ENCODE results near the gene SLC7A11.
"Not testable (repeated sequence)": the region's sequence is repeated elsewhere in the genome, so short reads cannot be mapped to it uniquely, and the experiment has no call there.

Gene SLC7A11

DNA sequence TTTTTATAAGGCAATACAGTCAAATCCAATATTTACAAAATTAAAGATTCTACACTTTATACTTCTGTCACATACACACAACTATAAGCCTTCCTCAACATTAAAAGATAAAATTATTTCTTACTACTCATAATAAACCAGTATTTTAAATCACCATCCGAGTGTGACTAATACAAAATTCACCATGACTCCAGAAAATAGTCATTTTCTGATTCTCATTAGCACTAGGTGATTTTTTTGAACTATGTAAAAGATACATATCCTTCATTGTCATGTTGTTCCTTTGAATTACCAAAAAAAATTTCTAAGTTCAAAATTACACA is 646 bp upstream of the SLC7A11 start:
- DNase-seq (ENCODE audit: low read depth in 2 of 2): no peak

DNA sequence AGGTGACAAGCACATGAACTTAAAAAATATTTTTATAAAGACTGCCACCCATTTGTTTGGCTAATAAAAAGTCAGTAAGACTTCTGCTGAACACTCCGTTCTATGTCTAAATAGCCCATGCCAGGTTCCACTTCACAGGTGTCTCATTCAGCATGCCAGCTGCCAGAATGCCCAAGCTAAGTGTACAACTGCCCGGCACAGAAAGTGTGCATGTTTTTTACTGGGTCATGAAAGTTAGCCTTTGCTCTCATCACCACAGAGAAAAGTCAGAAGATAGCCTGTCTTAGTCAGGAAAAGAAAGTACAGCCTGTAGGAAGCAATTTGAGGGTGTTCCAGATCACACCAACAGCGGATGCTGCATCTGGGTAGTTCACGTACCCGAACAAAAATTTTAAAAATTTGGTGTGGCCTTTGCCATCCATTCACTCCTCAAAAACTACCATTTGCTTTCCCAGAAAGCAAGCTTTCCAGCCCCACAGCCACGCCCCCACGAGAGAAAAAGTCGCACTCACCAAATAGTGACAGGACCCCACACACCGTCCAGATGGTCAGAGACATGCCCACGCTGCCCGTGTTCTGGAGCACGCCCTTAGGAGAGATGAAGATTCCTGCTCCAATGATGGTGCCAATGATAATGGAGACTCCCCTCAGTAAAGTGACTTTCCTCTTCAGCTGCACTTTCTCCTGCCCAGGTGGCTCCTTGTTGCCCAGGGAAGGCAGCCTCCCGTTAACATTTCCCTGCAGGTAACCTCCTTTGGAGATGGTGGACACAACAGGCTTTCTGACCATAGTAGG is 671 bp downstream of the SLC7A11 start:
- DNase-seq (ENCODE audit: low read depth in 2 of 2): no peak

DNA sequence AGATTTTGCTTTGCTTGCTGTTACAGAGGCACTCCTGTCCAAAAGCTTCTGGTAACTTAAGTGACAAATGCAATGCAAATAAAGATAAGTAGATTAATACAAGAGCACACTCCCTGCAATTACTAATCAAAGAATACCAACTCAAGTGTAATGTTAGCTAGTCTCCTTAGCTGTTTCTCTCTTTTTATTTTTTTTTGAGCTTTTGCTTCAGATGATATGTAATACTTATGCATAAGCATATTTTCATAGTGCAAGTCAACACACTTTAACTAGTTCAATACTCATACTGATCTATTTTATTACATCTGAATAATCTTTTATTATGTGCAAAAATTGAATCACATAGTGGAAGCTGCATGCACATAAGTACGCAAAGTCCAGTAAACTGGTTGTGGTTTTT is 2.7 kb downstream of the SLC7A11 start:
- DNase-seq (ENCODE audit: low read depth in 2 of 2): no peak

DNA sequence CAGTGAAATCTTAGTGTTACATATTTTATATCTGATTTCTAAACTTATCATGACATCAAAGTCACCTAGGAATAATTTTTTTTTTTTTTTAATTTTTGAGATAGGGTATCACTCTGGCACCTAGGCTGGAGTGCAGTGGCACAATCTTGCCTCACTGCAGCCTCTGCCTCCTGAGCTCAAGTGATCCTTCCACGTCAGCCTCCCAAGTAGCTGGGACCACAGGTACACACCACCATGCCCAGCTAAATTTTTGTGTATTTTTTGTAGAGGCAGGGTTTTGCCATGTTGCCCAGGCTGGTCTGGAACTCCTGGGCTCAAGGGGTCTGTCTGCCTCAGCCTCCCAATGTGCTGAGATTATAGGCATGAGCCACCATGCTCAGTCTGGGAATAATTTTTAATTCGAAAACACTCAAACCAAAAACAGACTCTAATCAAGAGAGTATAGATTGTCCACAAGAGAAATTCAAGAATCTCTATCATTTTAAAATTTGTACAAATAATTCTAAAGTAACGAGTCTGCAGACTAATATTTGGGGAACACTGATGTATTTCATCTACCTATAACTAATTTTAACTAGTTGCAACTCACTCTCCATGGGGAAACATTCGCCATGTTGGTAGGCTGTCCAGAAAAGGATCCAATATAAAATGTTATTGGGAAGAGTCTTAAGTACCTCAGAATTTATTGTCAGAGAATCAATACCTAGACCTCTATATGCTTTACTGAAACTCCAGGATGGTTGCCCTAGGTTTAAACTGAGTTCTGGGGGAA is 3.4 kb downstream of the SLC7A11 start:
- DNase-seq (ENCODE audit: low read depth in 2 of 2): no peak

DNA sequence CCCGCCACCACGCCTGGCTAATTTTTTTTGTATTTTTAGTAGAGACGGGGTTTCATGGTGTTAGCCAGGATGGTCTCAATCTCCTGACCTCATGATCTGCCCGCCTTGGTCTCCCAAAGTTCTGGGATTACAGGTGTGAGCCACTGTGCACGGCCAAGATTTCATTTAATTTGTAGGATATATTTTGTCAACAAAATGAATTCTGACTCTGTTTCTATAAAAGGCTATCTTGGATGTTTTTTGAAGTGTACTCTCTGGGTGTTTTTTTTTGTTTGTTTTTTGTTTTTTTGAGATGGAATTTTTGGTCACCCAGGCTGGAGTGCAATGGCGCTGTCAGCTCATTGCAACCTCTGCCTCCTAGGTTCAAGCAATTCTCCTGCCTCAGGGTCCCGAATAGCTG is 5.0 kb downstream of the SLC7A11 start:
- DNase-seq (ENCODE audit: low read depth in 2 of 2): not testable (repeated sequence)

DNA sequence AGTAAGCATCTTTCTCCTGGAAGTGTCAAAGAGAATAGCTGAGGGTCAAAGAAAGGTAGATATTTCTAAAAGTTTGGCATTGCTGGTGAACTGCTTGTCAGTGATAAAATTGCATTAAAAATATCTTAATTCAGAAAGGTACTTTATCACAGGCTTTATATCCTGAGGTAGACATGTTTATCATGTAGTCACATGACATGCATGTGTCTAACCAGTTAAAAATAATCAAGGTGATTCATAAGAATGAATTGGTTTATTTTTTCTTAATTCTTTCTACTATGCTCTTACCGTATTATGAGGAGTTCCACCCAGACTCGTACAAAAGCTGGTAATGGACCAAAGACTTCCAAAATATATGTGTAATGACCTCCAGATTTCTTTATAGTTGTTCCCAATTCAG is 6.1 kb downstream of the SLC7A11 start:
- DNase-seq (ENCODE audit: low read depth in 2 of 2): no peak

DNA sequence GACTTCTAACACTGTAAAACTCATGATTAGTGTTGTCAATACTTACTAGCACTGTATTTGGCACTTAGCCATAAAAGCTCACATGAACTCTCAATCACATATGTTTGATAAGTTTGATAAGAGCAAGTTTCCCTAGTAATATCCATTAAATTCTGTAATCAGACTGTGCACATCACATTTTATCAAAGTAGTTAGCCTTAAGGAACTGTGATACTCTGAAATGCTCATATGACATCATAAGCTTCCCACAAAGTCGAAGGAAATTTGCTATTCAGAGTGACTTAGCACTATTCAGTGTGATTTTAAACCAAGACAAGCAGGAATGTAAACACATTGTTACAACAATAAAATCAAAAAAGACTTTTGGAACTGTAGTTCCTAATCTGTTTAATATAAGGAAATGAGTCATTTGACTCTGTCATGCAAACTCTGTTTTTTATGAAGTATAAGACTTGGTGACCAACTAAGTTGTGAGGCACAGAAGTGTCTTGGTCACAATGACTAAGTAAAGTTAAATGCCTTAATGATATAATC is 6.7 kb downstream of the SLC7A11 start:
- DNase-seq (ENCODE audit: low read depth in 2 of 2): no peak

DNA sequence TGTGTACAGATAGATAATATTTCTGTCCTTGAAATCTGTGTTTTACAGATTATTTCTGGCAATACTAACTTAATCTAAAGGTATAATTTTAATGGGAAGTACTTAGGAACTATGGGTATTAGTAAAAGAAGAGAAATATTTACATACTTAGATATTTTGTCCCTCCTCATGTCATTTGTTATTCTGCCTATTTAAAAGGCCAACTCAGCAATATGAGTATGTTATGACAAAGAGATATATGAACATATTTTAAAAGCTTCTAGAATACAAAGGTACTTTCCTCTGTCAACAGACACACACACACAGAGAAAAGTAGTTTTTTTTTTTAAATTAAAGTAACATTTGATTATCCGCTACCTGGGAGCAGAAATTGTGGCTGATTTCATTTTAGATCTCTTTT is 7.9 kb downstream of the SLC7A11 start:
- DNase-seq (ENCODE audit: low read depth in 2 of 2): no peak

DNA sequence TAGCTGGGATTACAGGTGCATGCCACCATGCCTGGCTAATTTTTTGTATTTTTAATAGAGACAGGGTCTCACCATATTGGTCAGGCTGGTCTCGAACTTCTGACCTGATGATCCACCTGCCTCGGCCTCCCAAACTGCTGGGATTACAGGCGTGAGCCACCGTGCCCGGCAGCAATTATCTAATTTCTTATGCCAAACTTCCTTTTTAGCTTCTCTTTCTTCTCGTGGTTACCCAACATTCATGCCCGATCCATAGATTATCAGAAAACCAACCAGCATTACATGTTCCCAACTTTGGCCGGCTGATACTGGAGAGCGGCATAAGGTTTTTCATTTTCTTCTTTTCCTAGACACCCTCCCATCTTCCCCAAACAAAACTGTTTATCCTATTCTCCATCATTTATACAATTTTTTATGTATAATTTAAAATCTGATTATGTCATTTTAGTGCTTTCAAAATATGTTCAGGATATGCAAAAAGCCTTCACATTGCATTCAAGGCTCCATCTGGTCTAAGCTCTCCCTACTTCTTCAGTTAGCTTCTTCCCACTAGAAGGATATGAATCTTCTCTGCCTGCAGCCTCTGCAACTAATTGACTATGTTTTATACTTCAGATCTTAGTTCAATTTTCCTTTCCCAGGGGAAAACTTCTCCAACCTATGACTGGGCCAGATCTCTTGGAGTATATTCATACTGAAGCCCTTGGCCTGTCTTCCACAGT is 8.7 kb downstream of the SLC7A11 start:
- DNase-seq (ENCODE audit: low read depth in 2 of 2): no peak

DNA sequence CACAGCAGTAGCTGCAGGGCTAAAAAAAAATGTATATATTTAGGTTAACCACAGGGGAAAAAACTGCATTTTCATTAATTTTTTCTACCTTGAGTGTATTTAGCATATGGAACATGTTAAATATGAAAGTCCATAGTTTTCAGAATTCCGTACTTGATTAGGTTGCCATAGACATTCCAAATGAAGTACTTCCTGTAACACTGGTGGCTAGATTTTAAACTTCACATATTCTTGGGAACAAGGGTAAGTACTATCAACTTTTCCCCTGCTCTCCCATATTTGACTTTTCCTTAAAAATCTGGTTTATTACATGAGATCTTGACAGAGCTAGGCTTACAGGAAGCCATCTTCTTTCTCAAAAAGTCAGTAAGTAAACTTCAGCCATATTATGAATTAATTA is 9.8 kb downstream of the SLC7A11 start:
- DNase-seq (ENCODE audit: low read depth in 2 of 2): no peak

DNA sequence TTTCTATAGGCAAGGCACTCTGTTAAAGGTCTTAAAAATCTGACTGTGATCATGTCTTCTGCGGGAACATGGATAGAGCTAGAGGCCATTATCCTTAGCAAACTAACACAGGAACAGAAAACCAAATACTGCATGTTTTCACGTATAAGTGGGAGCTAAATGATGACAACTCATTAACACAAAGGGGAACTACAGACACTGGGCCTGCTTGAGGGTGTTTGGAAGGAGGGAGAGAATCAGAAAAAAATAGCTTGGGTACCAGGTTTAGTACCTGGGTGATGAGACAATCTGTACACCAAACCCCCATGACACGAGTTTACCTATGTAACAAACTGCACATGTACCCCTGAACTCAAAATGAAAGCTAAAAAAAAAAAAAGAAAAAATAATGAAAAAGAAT is 12.1 kb downstream of the SLC7A11 start:
- DNase-seq (ENCODE audit: low read depth in 2 of 2): no peak

DNA sequence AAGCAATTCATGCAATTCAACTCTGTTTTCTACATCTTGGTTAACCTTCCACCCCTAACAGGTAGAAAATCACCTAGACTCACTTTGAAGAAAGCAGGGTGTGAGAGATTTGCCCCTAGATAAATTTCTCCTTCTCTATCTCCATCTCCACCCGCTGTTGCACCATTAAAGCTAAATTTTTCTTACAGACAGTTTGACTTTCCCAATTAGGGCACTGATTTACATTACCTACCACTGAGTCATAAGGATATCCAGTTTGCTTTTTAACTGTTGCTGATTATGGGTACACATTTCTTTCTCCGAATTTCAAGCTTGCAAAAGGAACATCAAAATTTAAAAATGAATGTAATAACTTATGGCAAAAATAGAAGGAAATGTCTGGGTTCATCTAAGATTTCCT is 13.0 kb downstream of the SLC7A11 start:
- DNase-seq (ENCODE audit: low read depth in 2 of 2): no peak

DNA sequence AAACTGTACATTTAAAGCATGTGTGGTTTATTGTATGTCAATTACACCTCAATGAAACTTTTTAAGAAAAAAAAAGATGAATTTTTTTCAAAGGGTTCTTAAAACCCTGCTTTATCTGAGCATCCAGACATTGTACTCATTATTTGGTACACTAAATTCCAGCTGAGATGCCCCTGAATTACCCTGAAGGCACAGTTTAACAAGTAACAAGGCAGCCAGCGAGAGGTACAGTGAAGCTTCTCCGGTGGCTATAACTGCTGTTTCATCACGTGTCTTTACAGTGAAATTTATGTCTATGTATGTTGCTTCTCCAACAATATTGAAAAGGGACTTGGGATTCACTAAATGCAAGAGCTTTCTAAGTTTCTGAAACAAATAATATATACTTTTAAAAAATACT is 15.8 kb downstream of the SLC7A11 start:
- no peak for DNase-seq (ENCODE audit: low read depth in 2 of 2)

DNA sequence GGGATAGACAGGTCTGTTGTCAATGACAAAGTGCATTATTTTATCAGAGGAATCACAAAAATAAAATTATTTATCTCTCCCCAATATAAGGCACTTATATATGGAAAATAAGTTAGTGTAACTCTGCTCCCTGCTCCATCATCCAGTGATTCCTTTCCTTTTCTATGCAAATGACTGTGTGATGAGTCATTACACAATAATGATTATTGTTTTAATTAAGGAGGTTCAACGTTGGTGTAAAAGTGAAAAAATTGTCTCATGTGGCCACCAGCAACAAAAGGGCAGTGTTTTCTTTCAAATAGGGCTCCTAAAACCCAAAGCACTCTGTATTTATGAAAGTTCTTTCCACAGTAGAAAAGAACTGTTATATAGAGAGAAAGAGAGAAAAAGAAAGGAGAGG is 16.7 kb downstream of the SLC7A11 start:
- DNase-seq (ENCODE audit: low read depth in 2 of 2): no peak

DNA sequence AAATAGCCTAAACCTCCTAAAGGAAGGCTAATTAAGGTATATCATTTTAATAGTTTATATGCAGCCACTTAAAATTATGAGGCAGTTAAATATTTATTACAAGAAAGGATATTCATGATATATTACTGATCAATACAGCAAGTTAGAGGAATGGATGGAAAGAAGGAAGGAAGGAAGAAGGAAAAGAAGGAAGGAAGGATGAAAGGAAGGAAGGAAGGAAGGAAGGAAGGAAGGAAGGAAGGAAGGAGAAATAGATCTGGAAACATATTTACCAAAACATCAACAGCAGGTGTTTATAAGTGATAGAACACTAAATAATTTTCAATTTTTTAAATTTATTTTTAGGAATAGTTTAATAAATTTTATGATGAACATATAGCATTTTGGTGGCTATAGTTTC is 17.5 kb downstream of the SLC7A11 start:
- DNase-seq (ENCODE audit: low read depth in 2 of 2): no peak

DNA sequence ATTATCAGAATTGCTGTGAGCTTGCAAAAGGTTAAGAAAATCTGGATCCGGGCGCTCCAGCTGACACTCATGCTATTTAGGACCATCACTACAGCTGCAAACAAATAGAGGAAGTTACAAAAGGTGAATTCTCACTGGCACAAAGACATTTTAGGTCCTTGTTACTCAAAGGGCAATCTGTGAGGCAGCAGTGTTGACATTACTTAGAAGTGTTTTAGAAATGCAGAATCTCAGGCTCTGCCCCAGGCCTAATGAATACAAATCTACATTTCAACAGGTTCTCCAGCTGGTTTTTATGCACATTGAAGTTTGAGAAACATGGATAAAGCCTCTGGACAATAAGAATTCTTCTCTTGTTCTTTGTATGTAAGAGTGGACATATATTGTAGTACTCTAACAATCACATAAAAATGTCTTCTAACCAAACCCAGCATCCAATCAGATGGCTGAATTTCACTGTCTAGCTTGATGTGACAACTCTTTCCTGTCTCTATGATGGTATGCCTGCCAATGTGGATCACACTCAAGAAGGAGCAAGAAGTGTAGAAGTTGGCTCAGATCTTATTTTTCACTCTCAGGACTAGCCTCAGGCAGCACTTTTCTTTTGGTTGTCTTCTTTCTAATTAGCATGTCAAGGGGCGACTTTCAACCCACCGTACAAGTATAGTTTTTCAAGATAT is 18.8 kb downstream of the SLC7A11 start:
- no peak for DNase-seq (ENCODE audit: low read depth in 2 of 2)

DNA sequence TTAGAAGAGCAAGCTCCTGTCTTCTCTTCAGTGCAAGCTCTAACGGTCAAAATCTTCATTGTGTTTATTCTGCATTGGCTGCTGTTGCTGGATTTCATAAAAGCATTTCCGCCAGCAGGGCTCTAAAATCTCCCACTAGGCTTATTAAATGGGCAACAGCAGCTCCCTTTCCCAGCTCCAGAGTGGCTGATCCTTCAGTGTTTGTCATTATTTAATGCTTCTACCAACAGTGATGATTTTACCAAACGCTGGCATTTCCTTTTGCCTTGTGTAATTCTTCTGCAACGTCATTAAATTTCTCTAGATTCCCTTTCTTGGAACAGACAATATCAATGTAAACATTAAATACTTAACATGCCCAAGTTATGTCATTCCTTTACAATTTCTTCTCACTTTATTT is 20.1 kb downstream of the SLC7A11 start:
- DNase-seq (ENCODE audit: low read depth in 2 of 2): no peak

DNA sequence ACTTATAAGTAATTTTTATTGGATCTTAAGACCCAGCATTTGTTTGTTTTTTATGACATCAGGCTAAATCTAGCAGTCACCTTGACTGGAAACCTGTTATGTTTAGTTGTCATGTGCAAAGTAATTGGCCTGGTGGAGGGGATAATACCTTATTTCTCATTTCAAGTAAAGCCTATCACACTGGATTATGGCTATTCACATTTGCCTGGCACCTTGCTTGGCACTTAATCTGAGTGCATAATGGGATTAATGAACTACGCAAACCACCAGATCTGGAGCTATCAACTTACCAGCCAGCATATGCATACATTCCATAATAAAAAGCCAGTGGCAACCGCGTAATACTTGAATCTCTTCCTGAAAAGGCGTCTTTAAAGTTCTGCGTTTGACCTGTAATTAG is 23.2 kb downstream of the SLC7A11 start:
- DNase-seq (ENCODE audit: low read depth in 2 of 2): no peak

DNA sequence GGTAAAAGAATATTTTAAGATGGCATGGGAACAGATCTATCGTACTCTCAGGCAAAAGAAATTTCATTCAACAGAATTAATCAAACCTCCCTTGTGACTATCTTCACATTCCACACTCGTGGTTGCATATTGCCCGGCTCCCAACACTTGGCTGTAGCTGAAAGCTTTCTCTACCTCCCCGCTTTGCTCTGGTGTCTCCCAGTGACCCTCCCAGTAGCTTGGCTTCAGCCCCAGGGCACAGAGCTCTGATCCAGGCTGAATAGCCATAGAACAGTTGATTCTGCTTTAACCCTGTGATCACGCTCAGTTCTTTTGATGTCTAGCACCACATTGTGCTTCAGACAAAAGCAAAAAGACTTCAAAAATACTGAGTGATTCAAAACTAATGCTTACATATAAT is 24.6 kb downstream of the SLC7A11 start:
- no peak for DNase-seq (ENCODE audit: low read depth in 2 of 2)

DNA sequence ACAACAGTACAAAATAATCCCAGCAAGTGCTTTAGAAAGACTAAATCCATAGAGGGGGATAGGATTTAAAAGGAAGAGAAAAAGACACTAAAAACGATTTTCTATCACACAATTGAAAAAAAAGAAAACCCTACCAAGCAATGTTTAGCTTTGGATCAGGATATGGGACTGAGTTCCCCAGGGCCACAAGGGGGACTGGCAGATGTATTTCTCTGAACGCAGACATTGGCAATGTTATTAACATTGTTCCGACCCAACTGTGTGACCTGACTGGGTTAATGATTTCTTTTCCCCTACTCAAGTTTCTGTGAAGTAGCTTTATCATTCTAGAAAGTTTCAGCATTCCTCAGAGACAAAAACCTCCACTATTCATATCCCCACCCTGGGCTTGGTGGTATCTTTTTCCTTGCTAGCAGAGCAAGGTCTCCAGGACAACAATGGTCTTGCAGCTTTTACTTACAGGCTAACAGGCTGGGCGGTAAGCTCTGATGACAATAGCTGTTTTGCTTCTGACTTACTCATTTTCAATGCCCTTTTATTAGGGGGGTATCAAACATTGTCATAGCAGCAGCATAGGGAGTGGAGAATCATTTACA is 25.8 kb downstream of the SLC7A11 start:
- no peak for DNase-seq (ENCODE audit: low read depth in 2 of 2)

DNA sequence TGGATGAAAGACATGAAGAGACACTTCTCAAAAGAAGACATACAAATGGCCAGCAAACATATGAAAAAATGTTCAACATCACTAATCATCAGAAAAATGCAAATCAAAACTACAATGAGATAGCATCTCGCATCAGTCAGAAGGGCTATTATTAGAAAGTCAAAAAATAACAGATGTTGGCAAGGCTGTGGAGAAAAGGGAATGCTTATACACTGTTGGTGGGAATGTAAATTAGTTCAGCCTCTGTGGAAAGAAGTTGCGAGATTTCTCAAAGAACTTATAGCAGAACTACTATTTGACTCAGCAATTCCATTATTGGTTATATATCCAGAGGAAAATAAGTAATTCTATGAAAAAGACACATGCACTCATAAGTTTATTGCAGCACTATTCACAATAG is 31.6 kb downstream of the SLC7A11 start:
- DNase-seq (ENCODE audit: low read depth in 2 of 2): not testable (repeated sequence)

DNA sequence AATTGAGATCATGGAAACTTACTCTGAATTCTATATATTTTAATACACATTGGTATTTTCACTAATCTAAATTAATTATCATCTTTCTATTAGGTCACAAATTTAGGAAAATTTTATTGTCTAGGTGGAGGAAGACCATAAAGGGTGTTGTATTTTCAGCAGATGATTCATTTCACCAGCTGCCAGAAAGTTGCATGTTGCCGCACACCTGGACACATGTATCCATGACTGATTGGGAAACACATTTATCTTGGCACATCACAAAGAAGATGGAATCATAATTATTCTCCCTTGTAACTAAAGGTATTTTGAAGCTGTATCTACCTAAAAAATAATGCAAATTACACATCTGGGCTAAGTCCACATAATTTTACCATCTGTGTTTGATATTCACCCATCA is 33.1 kb downstream of the SLC7A11 start:
- DNase-seq (ENCODE audit: low read depth in 2 of 2): no peak

All from stimulated activated CD8-positive, alpha-beta memory T cell treated with anti-CD3 and anti-CD28 coated beads, Interleukin-15, amount 100 ng/mL, for 48 hours (primary cell).